ENCODE data around the gene DNAH9. TPM values are rescaled to one million over a fixed set of nuclear protein-coding genes. Genes with fewer than 3 reads are reported as not detected.

Gene DNAH9
- total RNA-seq, 1 experiment from 2014 or later: not detected

DNA sequence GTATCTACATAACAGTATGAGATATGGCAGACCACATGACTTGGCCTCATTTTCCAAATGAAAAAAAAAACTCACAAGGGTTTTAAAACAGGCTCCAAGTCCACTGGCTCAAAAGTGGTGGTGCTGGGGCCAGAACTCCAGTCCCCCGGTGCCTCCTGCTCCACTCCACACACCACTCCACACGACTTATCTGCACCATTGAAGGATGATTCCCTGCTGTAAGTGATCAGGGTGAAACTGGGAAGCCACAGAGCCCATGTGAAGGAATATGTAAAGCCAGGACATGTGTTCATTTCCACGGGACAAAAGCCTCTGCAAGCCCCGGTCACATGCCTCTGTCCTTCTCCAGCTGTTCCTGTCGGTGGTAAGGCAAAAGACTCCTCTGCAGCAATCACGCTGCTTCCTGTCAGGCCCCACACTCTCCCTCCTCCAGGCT is 301.8 kb downstream of the DNAH9 start:
- Mint-ChIP-seq H3K36me3 (ENCODE audit: insufficient read depth, unreplicated experiment) (no peaks in the 10 kb centered on the region), H3K27me3 (ENCODE audit: insufficient read depth, unreplicated experiment) (no peaks in the 10 kb centered on the region), H3K9me3 (ENCODE audit: unreplicated experiment) (no peaks in the 10 kb centered on the region), H3K4me1 (ENCODE audit: low read depth, unreplicated experiment) (no peaks in the 10 kb centered on the region), H3K4me3 (ENCODE audit: unreplicated experiment) (no peak overlapping the region), H3K27ac (ENCODE audit: unreplicated experiment) (no peak overlapping the region)
- POLR2A ChIA-PET: no interaction called here
- TF ChIP-seq, protein P1, sequence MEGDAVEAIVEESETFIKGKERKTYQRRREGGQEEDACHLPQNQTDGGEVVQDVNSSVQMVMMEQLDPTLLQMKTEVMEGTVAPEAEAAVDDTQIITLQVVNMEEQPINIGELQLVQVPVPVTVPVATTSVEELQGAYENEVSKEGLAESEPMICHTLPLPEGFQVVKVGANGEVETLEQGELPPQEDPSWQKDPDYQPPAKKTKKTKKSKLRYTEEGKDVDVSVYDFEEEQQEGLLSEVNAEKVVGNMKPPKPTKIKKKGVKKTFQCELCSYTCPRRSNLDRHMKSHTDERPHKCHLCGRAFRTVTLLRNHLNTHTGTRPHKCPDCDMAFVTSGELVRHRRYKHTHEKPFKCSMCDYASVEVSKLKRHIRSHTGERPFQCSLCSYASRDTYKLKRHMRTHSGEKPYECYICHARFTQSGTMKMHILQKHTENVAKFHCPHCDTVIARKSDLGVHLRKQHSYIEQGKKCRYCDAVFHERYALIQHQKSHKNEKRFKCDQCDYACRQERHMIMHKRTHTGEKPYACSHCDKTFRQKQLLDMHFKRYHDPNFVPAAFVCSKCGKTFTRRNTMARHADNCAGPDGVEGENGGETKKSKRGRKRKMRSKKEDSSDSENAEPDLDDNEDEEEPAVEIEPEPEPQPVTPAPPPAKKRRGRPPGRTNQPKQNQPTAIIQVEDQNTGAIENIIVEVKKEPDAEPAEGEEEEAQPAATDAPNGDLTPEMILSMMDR (IDR thresholded peaks at IDR 0.05; ENCODE audit: insufficient read depth in 1 of 2, low read depth in 1 of 2, low read length in 1 of 2, severe bottlenecking in 1 of 2, unreplicated experiment in 1 of 2): no peak
- no peak for DNase-seq
- H3K4me3 ChIP-seq (ENCODE audit: low read depth, low read length): no peak overlapping the region
- H3K9me3 ChIP-seq: no peaks in the 10 kb centered on the region
- intact Hi-C loops (cut with micrococcal nuclease; ENCODE audit: unreplicated experiment): no loop called here
- H3K4me1 ChIP-seq: no peaks in the 10 kb centered on the region
- no peaks in the 10 kb centered on the region for H3K27me3 ChIP-seq (replicated peaks; ENCODE audit: control insufficient read depth, insufficient read depth, low read length)
- no peaks in the 10 kb centered on the region for H3K36me3 ChIP-seq (ENCODE audit: control insufficient read depth, insufficient read depth, low read length)
- CTCF ChIA-PET: no interaction called here
- BruUV-seq (replicated peaks): no TSS peak

DNA sequence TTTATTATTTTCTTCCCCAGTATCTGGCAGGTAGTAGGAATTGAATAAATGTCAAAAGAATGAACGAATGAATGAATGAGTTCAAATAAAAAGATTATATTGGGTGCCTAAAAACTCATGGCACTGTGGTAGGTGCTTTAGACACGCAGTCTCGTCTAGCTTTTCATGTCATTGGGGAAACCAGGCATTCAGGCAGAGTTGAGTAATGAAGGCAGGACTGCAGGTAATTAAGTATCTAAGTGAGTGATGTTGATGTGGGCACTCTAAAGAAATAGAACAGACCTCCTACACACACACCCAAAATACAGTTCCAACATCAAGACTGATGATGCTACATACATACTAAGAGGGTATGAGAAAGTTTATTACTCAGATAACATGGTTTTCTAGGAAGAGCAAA is 302.4 kb downstream of the DNAH9 start:
- Mint-ChIP-seq H3K36me3 (ENCODE audit: insufficient read depth, unreplicated experiment) (no peaks in the 10 kb centered on the region), H3K27me3 (ENCODE audit: insufficient read depth, unreplicated experiment) (no peaks in the 10 kb centered on the region), H3K27ac (ENCODE audit: unreplicated experiment) (no peak overlapping the region), H3K4me1 (ENCODE audit: low read depth, unreplicated experiment) (no peaks in the 10 kb centered on the region), H3K4me3 (ENCODE audit: unreplicated experiment) (no peak overlapping the region), H3K9me3 (ENCODE audit: unreplicated experiment) (no peaks in the 10 kb centered on the region)
- H3K27me3 ChIP-seq (replicated peaks; ENCODE audit: control insufficient read depth, insufficient read depth, low read length): no peaks in the 10 kb centered on the region
- no peaks in the 10 kb centered on the region for H3K4me1 ChIP-seq
- H3K9me3 ChIP-seq: no peaks in the 10 kb centered on the region
- no peak for DNase-seq
- BruUV-seq (replicated peaks): no TSS peak
- H3K4me3 ChIP-seq (ENCODE audit: low read depth, low read length): no peak overlapping the region
- ChIA-PET CTCF (no interaction called here), POLR2A (no interaction called here)
- intact Hi-C loops (cut with micrococcal nuclease; ENCODE audit: unreplicated experiment): no loop called here
- TF ChIP-seq, protein P1 (IDR thresholded peaks at IDR 0.05; ENCODE audit: insufficient read depth in 1 of 2, low read depth in 1 of 2, low read length in 1 of 2, severe bottlenecking in 1 of 2, unreplicated experiment in 1 of 2): no peak
- H3K36me3 ChIP-seq (ENCODE audit: control insufficient read depth, insufficient read depth, low read length): no peaks in the 10 kb centered on the region

DNA sequence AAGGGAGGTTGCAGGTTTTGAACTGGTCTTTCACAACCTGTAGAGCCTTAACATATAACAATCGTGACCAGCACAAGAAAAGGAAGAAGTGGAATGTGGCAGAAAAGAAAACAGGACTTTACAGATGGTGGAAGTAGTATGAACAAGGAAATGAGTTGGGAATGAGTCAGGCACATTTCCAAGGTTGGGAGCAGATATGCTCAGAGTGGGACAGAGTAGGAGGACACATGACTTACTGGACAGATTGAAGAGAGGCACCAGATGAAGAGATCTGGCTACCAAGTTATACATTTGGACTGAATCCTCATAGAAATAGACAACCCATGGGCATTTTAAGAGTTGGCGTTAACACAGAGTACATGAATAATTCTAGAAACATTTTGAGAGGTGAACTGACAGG is 303.7 kb downstream of the DNAH9 start:
- ChIA-PET CTCF (no interaction called here), POLR2A (no interaction called here)
- no peaks in the 10 kb centered on the region for H3K27me3 ChIP-seq (replicated peaks; ENCODE audit: control insufficient read depth, insufficient read depth, low read length)
- Mint-ChIP-seq H3K27ac (ENCODE audit: unreplicated experiment) (no peak overlapping the region), H3K9me3 (ENCODE audit: unreplicated experiment) (no peaks in the 10 kb centered on the region), H3K27me3 (ENCODE audit: insufficient read depth, unreplicated experiment) (no peaks in the 10 kb centered on the region), H3K36me3 (ENCODE audit: insufficient read depth, unreplicated experiment) (no peaks in the 10 kb centered on the region), H3K4me3 (ENCODE audit: unreplicated experiment) (no peak overlapping the region), H3K4me1 (ENCODE audit: low read depth, unreplicated experiment) (no peaks in the 10 kb centered on the region)
- TF ChIP-seq, protein P1 (IDR thresholded peaks at IDR 0.05; ENCODE audit: insufficient read depth in 1 of 2, low read depth in 1 of 2, low read length in 1 of 2, severe bottlenecking in 1 of 2, unreplicated experiment in 1 of 2): no peak
- H3K9me3 ChIP-seq: no peaks in the 10 kb centered on the region
- H3K4me3 ChIP-seq (ENCODE audit: low read depth, low read length): no peak overlapping the region
- DNase-seq: no peak
- intact Hi-C loops (cut with micrococcal nuclease; ENCODE audit: unreplicated experiment): no loop called here
- no peaks in the 10 kb centered on the region for H3K4me1 ChIP-seq
- no peaks in the 10 kb centered on the region for H3K36me3 ChIP-seq (ENCODE audit: control insufficient read depth, insufficient read depth, low read length)
- no TSS peak for BruUV-seq (replicated peaks)
